Peyer's patch (tissue), 4 donors: ENCODE measurements around the gene ATP5F1B. TPM values are rescaled to one million over a fixed set of nuclear protein-coding genes. Genes with fewer than 3 reads are reported as not detected.

Source experiments
- DNase-seq, 3 donors: peaks; one replicate each; pipeline ENCODE4 v3.0.0-alpha.2; 2017 to 2019
- H3K27ac ChIP-seq, 4 donors: fragments of 200-600 bp; sonication (generic); one replicate each; pipeline ENCODE4 v1.5.1; 2016 to 2019
- H3K27me3 ChIP-seq, 2 donors: fragments of 200-600 bp; sonication (generic); one replicate each; pipeline ENCODE4 v1.5.1; 2019
- H3K36me3 ChIP-seq, 3 donors: fragments of 200-600 bp; sonication (generic); one replicate each; pipeline ENCODE4 v1.5.1; 2016 to 2019
- H3K4me1 ChIP-seq, 4 donors: fragments of 200-600 bp; sonication (generic); one replicate each; pipeline ENCODE4 v1.5.1; 2016 to 2019
- H3K4me3 ChIP-seq, 4 donors: fragments of 200-600 bp; sonication (generic); 1 replicate in 3 of 4; 2 replicates in 1 of 4; pipeline ENCODE4 v1.5.1; 2016 to 2019; ENCODE audit warnings: mild to moderate bottlenecking in 1 of 4
- H3K9me3 ChIP-seq, 4 donors: fragments of 200-600 bp; sonication (generic); one replicate each; pipeline ENCODE4 v1.5.1; 2016 to 2019; ENCODE audit warnings: mild to moderate bottlenecking in 1 of 4
- CTCF ChIP-seq, 6 experiments: fragments of 450-650 bp in 4 of 6; fragments of 200-600 bp in 2 of 6; sonication (generic) in 1 of 6; IDR thresholded peaks; one replicate each; pipeline ENCODE4 v1.5.1; 2017 to 2019; ENCODE audit warnings: antibody characterized with exemption in 6 of 6, mild to moderate bottlenecking in 3 of 6, moderate library complexity in 1 of 6
- POLR2A ChIP-seq, 2 donors: fragments of 450-650 bp; IDR thresholded peaks; one replicate each; pipeline ENCODE4 v1.5.1; 2017; ENCODE audit warnings: antibody characterized with exemption in 2 of 2, mild to moderate bottlenecking in 2 of 2, moderate library complexity in 2 of 2
- total RNA-seq, 4 donors: library from RNA; depleted of rRNA; stranded (reverse); fragments of >200 nt; gene quantifications; one replicate each; pipeline ENCODE4 v1.1.0, GENCODE V29; 2016

Gene ATP5F1B
- total RNA-seq, 4 donors from 2014 or later = 333 to 768 (median 688) TPM

- H3K9me3 ChIP-seq = no peaks in the 10 kb centered on the region
- H3K4me3 ChIP-seq = no peak overlapping the region
- H3K27ac ChIP-seq = peak overlapping the region in 2 of 4 donors; percentile 4 to 11
- no peak for DNase-seq
- H3K27me3 ChIP-seq = no peaks in the 10 kb centered on the region
- TF ChIP-seq POLR2A (IDR thresholded peaks at IDR 0.05) = no peak
- TF ChIP-seq CTCF (IDR thresholded peaks at IDR 0.05) = no peak
- H3K36me3 ChIP-seq = peaks cover 0 to 11% (median 0%) of the 10 kb centered on the region in 3 donors
- peaks cover 0 to 53% (median 5%) of the 10 kb centered on the region in 4 donors for H3K4me1 ChIP-seq
These were observed 31.2 kb upstream of the ATP5F1B start for GRCh38 chr12:56676851-56677580.

- TF ChIP-seq CTCF (IDR thresholded peaks at IDR 0.05) (no peak), POLR2A (IDR thresholded peaks at IDR 0.05) (no peak)
- Histone ChIP-seq H3K4me3 (no peak overlapping the region), H3K27ac (no peak overlapping the region), H3K27me3 (no peaks in the 10 kb centered on the region), H3K9me3 (no peaks in the 10 kb centered on the region), H3K36me3 (peaks cover 0 to 53% (median 0%) of the 10 kb centered on the region in 3 donors), H3K4me1 (peaks cover 0 to 23% (median 2%) of the 10 kb centered on the region in 4 donors)
- DNase-seq = no peak
These were observed 25.8 kb upstream of the ATP5F1B start for GRCh38 chr12:56671608-56672007.

- Histone ChIP-seq H3K27me3 (no peaks in the 10 kb centered on the region), H3K9me3 (no peaks in the 10 kb centered on the region), H3K27ac (no peak overlapping the region), H3K4me1 (peaks cover 0 to 18% (median 2%) of the 10 kb centered on the region in 4 donors), H3K4me3 (no peak overlapping the region), H3K36me3 (peaks cover 0 to 61% (median 0%) of the 10 kb centered on the region in 3 donors)
- no peak for DNase-seq
- no peak for TF ChIP-seq POLR2A (IDR thresholded peaks at IDR 0.05)
- no peak for TF ChIP-seq CTCF (IDR thresholded peaks at IDR 0.05)
These were observed 25.1 kb upstream of the ATP5F1B start for GRCh38 chr12:56670836-56671235.

- H3K27me3 ChIP-seq = no peaks in the 10 kb centered on the region
- H3K9me3 ChIP-seq = no peaks in the 10 kb centered on the region
- no peak for DNase-seq
- peaks cover 0 to 87% (median 0%) of the 10 kb centered on the region in 3 donors for H3K36me3 ChIP-seq
- no peak overlapping the region for H3K4me3 ChIP-seq
- peaks cover 0 to 13% (median 2%) of the 10 kb centered on the region in 4 donors for H3K4me1 ChIP-seq
- no peak overlapping the region for H3K27ac ChIP-seq
- no peak for TF ChIP-seq POLR2A (IDR thresholded peaks at IDR 0.05)
- no peak for TF ChIP-seq CTCF (IDR thresholded peaks at IDR 0.05)
These were observed 22.3 kb upstream of the ATP5F1B start for GRCh38 chr12:56668197-56668457.

- no peaks in the 10 kb centered on the region for H3K4me1 ChIP-seq
- DNase-seq = no peak
- no peak overlapping the region for H3K27ac ChIP-seq
- TF ChIP-seq CTCF (IDR thresholded peaks at IDR 0.05) (no peak), POLR2A (IDR thresholded peaks at IDR 0.05) (no peak)
- no peaks in the 10 kb centered on the region for H3K9me3 ChIP-seq
- H3K4me3 ChIP-seq = no peak overlapping the region
- peaks cover 0 to 40% (median 0%) of the 10 kb centered on the region in 3 donors for H3K36me3 ChIP-seq
- no peaks in the 10 kb centered on the region for H3K27me3 ChIP-seq
These were observed 16.3 kb upstream of the ATP5F1B start for GRCh38 chr12:56661979-56662638.
